Neuronal stem cell (in vitro differentiated cells): ENCODE measurements around the gene MYB.

Experiments used
- DNase-seq: peaks from one replicate; pipeline ENCODE4 v3.0.0-alpha.2; 2013; ENCODE audit warnings: low spot score
- H2AFZ ChIP-seq: one replicate; pipeline ENCODE4 v1.6.1; 2013; ENCODE audit warnings: mild to moderate bottlenecking, low read length, inconsistent platforms
- H2AK5ac ChIP-seq: 2 replicates; pipeline ENCODE4 v1.6.1; 2013; ENCODE audit warnings: low read depth, mild to moderate bottlenecking, inconsistent platforms, low read length, moderate library complexity, mixed read lengths
- H2BK120ac ChIP-seq: 2 replicates; pipeline ENCODE4 v1.6.1; 2013; ENCODE audit warnings: low read depth, mild to moderate bottlenecking, inconsistent platforms, low read length, moderate library complexity, mixed read lengths
- H2BK12ac ChIP-seq: one replicate; pipeline ENCODE4 v1.6.1; 2013; ENCODE audit warnings: low read length, inconsistent platforms
- H2BK15ac ChIP-seq: 2 replicates; pipeline ENCODE4 v1.6.1; 2013; ENCODE audit warnings: mild to moderate bottlenecking, low read length, inconsistent platforms, mixed read lengths
- H2BK5ac ChIP-seq: one replicate; pipeline ENCODE4 v1.6.1; 2013; ENCODE audit warnings: inconsistent platforms, mild to moderate bottlenecking, low read length, moderate library complexity
- H3K14ac ChIP-seq: one replicate; pipeline ENCODE4 v1.6.1; 2013; ENCODE audit warnings: low read length, inconsistent platforms
- H3K18ac ChIP-seq: 2 replicates; pipeline ENCODE4 v1.6.1; 2013; ENCODE audit warnings: low read length, inconsistent platforms
- H3K23ac ChIP-seq: 2 replicates; pipeline ENCODE4 v1.6.1; 2013; ENCODE audit warnings: low read depth, mild to moderate bottlenecking, mixed read lengths, low read length, inconsistent platforms; ENCODE audit not compliant: poor library complexity
- H3K27ac ChIP-seq: replicated peaks from 3 replicates; pipeline ENCODE4 v1.5.1; 2013; ENCODE audit warnings: low read length, inconsistent platforms
- H3K27me3 ChIP-seq, 3 experiments: 2 replicates each; pipeline ENCODE4 v1.6.1; 2013; ENCODE audit warnings: low read length in 3 of 3, mild to moderate bottlenecking in 2 of 3, inconsistent platforms in 1 of 3, low read depth in 1 of 3, mixed read lengths in 1 of 3, moderate library complexity in 1 of 3; ENCODE audit not compliant: control insufficient read depth in 3 of 3, insufficient read depth in 3 of 3
- H3K36me3 ChIP-seq, 2 donors: replicated peaks in 1 of 2; 2 replicates each; pipeline ENCODE4 v1.6.1; 2013; ENCODE audit warnings: low read length in 2 of 2; ENCODE audit not compliant: control insufficient read depth in 2 of 2, insufficient read depth in 2 of 2
- H3K4ac ChIP-seq: 2 replicates; pipeline ENCODE4 v1.6.1; 2013; ENCODE audit warnings: inconsistent platforms, mild to moderate bottlenecking, low read length, moderate library complexity
- H3K4me1 ChIP-seq, 2 donors: 1 replicate in 1 of 2; 2 replicates in 1 of 2; pipeline ENCODE4 v1.6.1; 2013; ENCODE audit warnings: low read length in 2 of 2, low read depth in 1 of 2; ENCODE audit not compliant: control insufficient read depth in 2 of 2, insufficient read depth in 1 of 2
- H3K4me2 ChIP-seq: one replicate; pipeline ENCODE4 v1.6.1; 2013; ENCODE audit warnings: mild to moderate bottlenecking, low read length, inconsistent platforms; ENCODE audit not compliant: insufficient read depth, poor library complexity, severe bottlenecking
- H3K4me3 ChIP-seq, 2 donors: 2 replicates each; pipeline ENCODE4 v1.5.1; 2013; ENCODE audit warnings: low read length in 2 of 2, mild to moderate bottlenecking in 2 of 2, inconsistent platforms in 1 of 2, moderate library complexity in 1 of 2
- H3K79me1 ChIP-seq: one replicate; pipeline ENCODE4 v1.6.1; 2013; ENCODE audit warnings: low read depth, mild to moderate bottlenecking, inconsistent platforms, low read length, moderate library complexity
- H3K9ac ChIP-seq: one replicate; pipeline ENCODE4 v1.6.1; 2013; ENCODE audit warnings: mild to moderate bottlenecking, low read depth, low read length, inconsistent platforms; ENCODE audit not compliant: poor library complexity
- H3K9me3 ChIP-seq, 2 donors: replicated peaks in 1 of 2; 2 replicates each; pipeline versions ENCODE3 to v1.6.1; 2013; ENCODE audit warnings: low read length in 2 of 2, mild to moderate bottlenecking in 2 of 2, inconsistent platforms in 1 of 2, low read depth in 1 of 2, mixed read lengths in 1 of 2, moderate library complexity in 1 of 2; ENCODE audit not compliant: control insufficient read depth in 2 of 2, insufficient read depth in 1 of 2
- H4K8ac ChIP-seq: one replicate; pipeline ENCODE4 v1.6.1; 2013; ENCODE audit warnings: low read depth, mild to moderate bottlenecking, inconsistent platforms, low read length, moderate library complexity
- H4K91ac ChIP-seq: one replicate; pipeline ENCODE4 v1.6.1; 2013; ENCODE audit warnings: low read length, low read depth, mild to moderate bottlenecking, inconsistent platforms; ENCODE audit not compliant: poor library complexity
- WGBS, 2 donors: extraction: QIAGEN DNeasy Blood & Tissue Kit; methylation state at CpG; one replicate each; pipeline ENCODE4 v1.1.7; 2013; ENCODE audit warnings: missing lambda C conversion rate in 2 of 2, mixed read lengths in 1 of 2; ENCODE audit not compliant: insufficient read length in 2 of 2, insufficient replicate concordance in 1 of 2; ENCODE audit errors: extremely low coverage in 2 of 2; 5-methylcytosine and 5-hydroxymethylcytosine counted together

MYB gene

GRCh38 chr6:135250234-135250633, 69.1 kb downstream of the MYB start:
- Histone ChIP-seq H3K27ac (no peak overlapping the region), H4K91ac (no peak overlapping the region), H2BK120ac (no peak overlapping the region), H3K4me3 (no peak overlapping the region), H2BK5ac (no peak overlapping the region), H2AFZ (no peak overlapping the region), H3K23ac (no peak overlapping the region), H3K4me1 (peaks cover 10 to 12% of the 10 kb centered on the region in 2 donors), H3K9me3 (no peaks in the 10 kb centered on the region), H3K36me3 (no peaks in the 10 kb centered on the region), H3K27me3 (no peaks in the 10 kb centered on the region), H3K4me2 (no peak overlapping the region), H3K14ac (no peak overlapping the region), H3K4ac (no peak overlapping the region), H3K9ac (no peak overlapping the region), H2BK15ac (no peak overlapping the region), H3K79me1 (no peaks in the 10 kb centered on the region), H3K18ac (no peak overlapping the region), H2BK12ac (no peak overlapping the region), H4K8ac (no peak overlapping the region), H2AK5ac (no peak overlapping the region)
- no peak for DNase-seq
- WGBS, 2 donors, result no CpG with 5 or more reads among the region's 9 CpGs

- Histone ChIP-seq H2BK120ac (no peak overlapping the region), H3K4me2 (no peak overlapping the region), H2BK15ac (no peak overlapping the region), H3K4ac (no peak overlapping the region), H2BK5ac (no peak overlapping the region), H3K79me1 (no peaks in the 10 kb centered on the region), H3K4me3 (no peak overlapping the region), H3K14ac (no peak overlapping the region), H3K4me1 (peaks cover 10 to 12% of the 10 kb centered on the region in 2 donors), H3K18ac (no peak overlapping the region), H4K8ac (no peak overlapping the region), H3K36me3 (no peaks in the 10 kb centered on the region), H3K27ac (no peak overlapping the region), H3K9me3 (no peaks in the 10 kb centered on the region), H4K91ac (no peak overlapping the region), H3K23ac (no peak overlapping the region), H2AFZ (no peak overlapping the region), H2AK5ac (no peak overlapping the region), H3K9ac (no peak overlapping the region), H3K27me3 (no peaks in the 10 kb centered on the region), H2BK12ac (no peak overlapping the region)
- no CpG with 5 or more reads among the region's 9 CpGs for WGBS, 2 donors
- peak; percentile 49 for DNase-seq
These were observed 69.8 kb downstream of the MYB start for GRCh38 chr6:135250751-135251497.

- DNase-seq, result no peak
- H2BK120ac ChIP-seq, result no peak overlapping the region
- H2BK15ac ChIP-seq, result no peak overlapping the region
- no peak overlapping the region for H3K4me2 ChIP-seq
- no peak overlapping the region for H2AK5ac ChIP-seq
- H3K36me3 ChIP-seq, result no peaks in the 10 kb centered on the region
- no peak overlapping the region for H4K91ac ChIP-seq
- H3K9ac ChIP-seq, result no peak overlapping the region
- no peak overlapping the region for H3K14ac ChIP-seq
- H3K23ac ChIP-seq, result no peak overlapping the region
- H2BK5ac ChIP-seq, result no peak overlapping the region
- H2BK12ac ChIP-seq, result no peak overlapping the region
- H3K4me3 ChIP-seq, result no peak overlapping the region
- peak overlapping the region; percentile 50 for H3K18ac ChIP-seq
- H3K79me1 ChIP-seq, result no peaks in the 10 kb centered on the region
- WGBS, 2 donors, result no CpG with 5 or more reads among the region's 13 CpGs
- no peaks in the 10 kb centered on the region for H3K27me3 ChIP-seq
- peaks cover 10 to 12% of the 10 kb centered on the region in 2 donors for H3K4me1 ChIP-seq
- H2AFZ ChIP-seq, result peak overlapping the region; percentile 36
- H3K27ac ChIP-seq, result no peak overlapping the region
- H4K8ac ChIP-seq, result no peak overlapping the region
- no peak overlapping the region for H3K4ac ChIP-seq
- H3K9me3 ChIP-seq, result no peaks in the 10 kb centered on the region
These were observed 70.7 kb downstream of the MYB start for GRCh38 chr6:135251498-135252441.

GRCh38 chr6:135254471-135254870, 73.4 kb downstream of the MYB start:
- H3K18ac ChIP-seq, result no peak overlapping the region
- H3K36me3 ChIP-seq, result no peaks in the 10 kb centered on the region
- H3K14ac ChIP-seq, result no peak overlapping the region
- H3K4me1 ChIP-seq, result peaks cover 9 to 12% of the 10 kb centered on the region in 2 donors
- no peak overlapping the region for H3K23ac ChIP-seq
- H4K91ac ChIP-seq, result no peak overlapping the region
- H3K4ac ChIP-seq, result no peak overlapping the region
- H2BK12ac ChIP-seq, result no peak overlapping the region
- H2BK120ac ChIP-seq, result no peak overlapping the region
- no peak overlapping the region for H4K8ac ChIP-seq
- no peak overlapping the region for H2AK5ac ChIP-seq
- H3K79me1 ChIP-seq, result no peaks in the 10 kb centered on the region
- H3K4me3 ChIP-seq, result no peak overlapping the region
- whole genome bisulfite sequencing, 2 donors, result no CpG with 5 or more reads among the region's 1 CpG
- no peak overlapping the region for H2BK15ac ChIP-seq
- no peak overlapping the region for H3K27ac ChIP-seq
- H3K9ac ChIP-seq, result no peak overlapping the region
- no peak for DNase-seq
- H3K9me3 ChIP-seq, result no peaks in the 10 kb centered on the region
- no peak overlapping the region for H2AFZ ChIP-seq
- H3K27me3 ChIP-seq, result no peaks in the 10 kb centered on the region
- H2BK5ac ChIP-seq, result no peak overlapping the region
- no peak overlapping the region for H3K4me2 ChIP-seq
